ENCODE data around the gene OR51B2. TPM values are rescaled to one million over a fixed set of nuclear protein-coding genes. Genes with fewer than 3 reads are reported as not detected.
A peak's percentile ranks its signal among the peaks of the same experiment; 100 is the strongest.

Gene OR51B2
- total RNA-seq, 2 donors from 2014 or later = not detected

DNA sequence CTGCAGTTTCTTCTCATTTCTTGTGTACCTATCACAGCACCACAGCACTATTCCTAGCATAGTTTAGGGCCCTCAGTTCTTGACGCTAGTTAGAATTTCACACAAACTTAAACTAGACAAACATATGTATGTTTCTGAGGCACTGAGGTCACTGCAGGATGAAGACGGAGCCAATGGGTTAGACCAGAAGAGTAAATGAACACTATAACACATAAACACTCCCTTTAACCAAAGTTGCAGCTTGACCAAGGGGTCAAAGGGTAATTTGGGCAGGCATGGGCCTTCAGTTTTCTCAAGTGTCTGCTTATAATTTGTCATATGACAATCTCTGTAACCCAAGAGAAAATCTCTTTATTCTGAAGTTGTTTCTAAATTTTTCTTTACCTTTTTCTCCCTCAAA lies 41.5 kb downstream of the OR51B2 start:
- no peak for ATAC-seq (ENCODE audit: insufficient number of reproducible peaks, low FRiP score, low read depth)
- TF ChIP-seq, protein P1, sequence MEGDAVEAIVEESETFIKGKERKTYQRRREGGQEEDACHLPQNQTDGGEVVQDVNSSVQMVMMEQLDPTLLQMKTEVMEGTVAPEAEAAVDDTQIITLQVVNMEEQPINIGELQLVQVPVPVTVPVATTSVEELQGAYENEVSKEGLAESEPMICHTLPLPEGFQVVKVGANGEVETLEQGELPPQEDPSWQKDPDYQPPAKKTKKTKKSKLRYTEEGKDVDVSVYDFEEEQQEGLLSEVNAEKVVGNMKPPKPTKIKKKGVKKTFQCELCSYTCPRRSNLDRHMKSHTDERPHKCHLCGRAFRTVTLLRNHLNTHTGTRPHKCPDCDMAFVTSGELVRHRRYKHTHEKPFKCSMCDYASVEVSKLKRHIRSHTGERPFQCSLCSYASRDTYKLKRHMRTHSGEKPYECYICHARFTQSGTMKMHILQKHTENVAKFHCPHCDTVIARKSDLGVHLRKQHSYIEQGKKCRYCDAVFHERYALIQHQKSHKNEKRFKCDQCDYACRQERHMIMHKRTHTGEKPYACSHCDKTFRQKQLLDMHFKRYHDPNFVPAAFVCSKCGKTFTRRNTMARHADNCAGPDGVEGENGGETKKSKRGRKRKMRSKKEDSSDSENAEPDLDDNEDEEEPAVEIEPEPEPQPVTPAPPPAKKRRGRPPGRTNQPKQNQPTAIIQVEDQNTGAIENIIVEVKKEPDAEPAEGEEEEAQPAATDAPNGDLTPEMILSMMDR (IDR thresholded peaks at IDR 0.05) = no peak
- Histone ChIP-seq H3K27me3 (replicated peaks; ENCODE audit: insufficient read depth) (no peaks in the 10 kb centered on the region), H3K36me3 (no peaks in the 10 kb centered on the region), H3K27ac (no peak overlapping the region), H3K4me3 (no peak overlapping the region), H3K4me1 (ENCODE audit: control insufficient read depth in 1 of 2, low read depth in 2 of 2) (no peaks in the 10 kb centered on the region), H3K9me3 (no peaks in the 10 kb centered on the region)
- no peak for DNase-seq (ENCODE audit: low spot score)

DNA sequence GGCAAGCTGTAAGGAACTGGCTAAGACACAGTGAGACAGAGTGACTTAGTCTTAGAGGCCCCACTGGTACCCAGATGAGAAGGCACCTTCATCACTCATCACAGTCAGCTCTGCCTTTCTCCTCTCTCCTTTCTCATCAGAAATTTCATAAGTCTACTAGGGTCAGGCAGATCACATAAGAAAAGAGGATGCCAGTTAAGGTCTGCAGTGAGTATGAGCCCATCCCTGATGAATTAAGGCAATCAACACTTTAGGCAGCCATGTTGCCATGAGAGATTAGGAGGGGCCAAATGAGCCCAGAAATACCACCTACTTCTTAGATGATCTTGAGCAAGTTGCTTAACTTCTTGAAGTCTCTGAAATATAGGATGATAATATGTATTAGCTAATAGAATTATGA lies 42.5 kb downstream of the OR51B2 start:
- Histone ChIP-seq H3K4me3 (no peak overlapping the region), H3K27me3 (replicated peaks; ENCODE audit: insufficient read depth) (no peaks in the 10 kb centered on the region), H3K36me3 (no peaks in the 10 kb centered on the region), H3K27ac (no peak overlapping the region), H3K9me3 (no peaks in the 10 kb centered on the region), H3K4me1 (ENCODE audit: control insufficient read depth in 1 of 2, low read depth in 2 of 2) (no peaks in the 10 kb centered on the region)
- ATAC-seq (ENCODE audit: insufficient number of reproducible peaks, low FRiP score, low read depth) (no peak), DNase-seq (ENCODE audit: low spot score) (no peak)
- TF ChIP-seq, protein P1 (IDR thresholded peaks at IDR 0.05) = no peak

DNA sequence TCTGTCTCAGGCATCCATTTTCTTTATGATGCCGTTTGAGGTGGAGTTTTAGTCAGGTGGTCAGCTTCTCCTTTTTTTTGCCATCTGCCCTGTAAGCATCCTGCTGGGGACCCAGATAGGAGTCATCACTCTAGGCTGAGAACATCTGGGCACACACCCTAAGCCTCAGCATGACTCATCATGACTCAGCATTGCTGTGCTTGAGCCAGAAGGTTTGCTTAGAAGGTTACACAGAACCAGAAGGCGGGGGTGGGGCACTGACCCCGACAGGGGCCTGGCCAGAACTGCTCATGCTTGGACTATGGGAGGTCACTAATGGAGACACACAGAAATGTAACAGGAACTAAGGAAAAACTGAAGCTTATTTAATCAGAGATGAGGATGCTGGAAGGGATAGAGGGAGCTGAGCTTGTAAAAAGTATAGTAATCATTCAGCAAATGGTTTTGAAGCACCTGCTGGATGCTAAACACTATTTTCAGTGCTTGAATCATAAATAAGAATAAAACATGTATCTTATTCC lies 43.5 kb downstream of the OR51B2 start:
- TF ChIP-seq, protein P1 (IDR thresholded peaks at IDR 0.05) = no peak
- no peaks in the 10 kb centered on the region for H3K27me3 ChIP-seq (replicated peaks; ENCODE audit: insufficient read depth)
- DNase-seq (ENCODE audit: low spot score) (peak; percentile 38), ATAC-seq (ENCODE audit: insufficient number of reproducible peaks, low FRiP score, low read depth) (peak; percentile 64)
- H3K27ac ChIP-seq = no peak overlapping the region
- H3K9me3 ChIP-seq = no peaks in the 10 kb centered on the region
- H3K4me3 ChIP-seq = no peak overlapping the region
- no peaks in the 10 kb centered on the region for H3K4me1 ChIP-seq (ENCODE audit: control insufficient read depth in 1 of 2, low read depth in 2 of 2)
- H3K36me3 ChIP-seq = no peaks in the 10 kb centered on the region

DNA sequence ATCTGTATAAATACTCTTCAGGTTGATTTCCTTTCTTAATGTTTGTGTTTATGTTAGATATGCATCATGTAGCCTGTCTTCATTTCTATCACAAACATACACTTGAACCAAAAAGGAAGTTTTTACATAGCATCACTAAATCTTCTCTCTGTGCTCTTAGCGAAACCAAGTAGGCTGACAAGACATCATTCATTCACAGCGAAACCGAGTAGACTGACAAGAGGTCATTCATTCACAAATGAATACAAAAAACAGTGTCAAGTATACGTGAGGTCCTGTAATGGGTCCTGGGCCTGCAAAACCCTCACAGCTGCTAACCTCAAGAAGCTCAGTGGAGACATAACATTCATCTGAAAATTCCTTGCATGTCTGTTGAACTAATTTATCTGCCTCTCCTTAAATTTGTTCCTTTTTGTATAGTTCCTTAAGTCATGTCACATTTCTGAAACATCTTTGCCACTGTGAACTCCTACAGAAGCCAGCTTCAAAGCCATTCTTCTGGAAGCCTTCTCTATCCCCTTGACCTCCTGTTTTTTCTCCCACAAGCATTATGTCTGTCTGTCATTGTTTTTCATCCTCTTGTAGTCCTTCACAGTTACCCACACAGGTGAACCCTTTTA lies 44.5 kb downstream of the OR51B2 start:
- no peaks in the 10 kb centered on the region for H3K9me3 ChIP-seq
- TF ChIP-seq, protein P1 (IDR thresholded peaks at IDR 0.05) = no peak
- H3K27me3 ChIP-seq (replicated peaks; ENCODE audit: insufficient read depth) = no peaks in the 10 kb centered on the region
- DNase-seq (ENCODE audit: low spot score) (no peak), ATAC-seq (ENCODE audit: insufficient number of reproducible peaks, low FRiP score, low read depth) (no peak)
- H3K36me3 ChIP-seq = no peaks in the 10 kb centered on the region
- H3K4me1 ChIP-seq (ENCODE audit: control insufficient read depth in 1 of 2, low read depth in 2 of 2) = no peaks in the 10 kb centered on the region
- H3K4me3 ChIP-seq = no peak overlapping the region
- H3K27ac ChIP-seq = no peak overlapping the region

DNA sequence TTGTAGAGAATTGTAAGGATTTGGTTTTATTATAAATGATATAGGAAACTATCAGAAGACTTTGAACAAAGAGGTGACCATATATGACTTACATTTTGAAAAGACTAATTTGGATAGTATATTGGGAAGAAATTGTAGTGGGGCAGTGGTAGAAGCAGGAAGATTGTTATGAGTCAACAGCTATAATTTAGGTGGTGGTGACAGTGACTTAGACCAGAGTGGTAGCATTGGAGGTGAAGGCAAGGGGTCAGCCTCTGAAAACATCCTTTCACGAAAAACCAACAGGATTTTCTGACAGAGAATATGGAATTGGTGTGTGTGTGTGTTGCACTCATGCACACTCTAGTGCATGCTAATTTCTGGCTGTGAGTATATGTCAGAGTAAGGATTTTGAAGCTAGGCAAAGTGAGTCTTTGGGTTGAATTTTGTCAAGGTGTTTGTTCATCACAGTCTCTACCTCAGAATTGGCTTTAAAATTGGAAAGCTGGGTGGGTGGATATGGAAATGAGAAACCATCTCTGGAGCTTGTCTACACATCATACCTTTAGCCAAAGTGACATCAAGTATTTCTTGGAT lies 46.2 kb downstream of the OR51B2 start:
- ATAC-seq (ENCODE audit: insufficient number of reproducible peaks, low FRiP score, low read depth) = no peak
- Histone ChIP-seq H3K36me3 (no peaks in the 10 kb centered on the region), H3K9me3 (no peaks in the 10 kb centered on the region), H3K27me3 (replicated peaks; ENCODE audit: insufficient read depth) (no peaks in the 10 kb centered on the region), H3K27ac (no peak overlapping the region), H3K4me1 (ENCODE audit: control insufficient read depth in 1 of 2, low read depth in 2 of 2) (no peaks in the 10 kb centered on the region), H3K4me3 (no peak overlapping the region)
- DNase-seq (ENCODE audit: low spot score) = no peak
- TF ChIP-seq, protein P1 (IDR thresholded peaks at IDR 0.05) = no peak

All from thoracic aorta (tissue), 2 donors.